ENCODE data around the gene AKAP8L. TPM values are rescaled to one million over a fixed set of nuclear protein-coding genes. Genes with fewer than 3 reads are reported as not detected.

Gene AKAP8L
- total and polyA plus RNA-seq, 8 donors, result 32.7 to 239 (median 52.6) TPM

GRCh38 chr19:15456871-15457700 is 38.3 kb upstream of the AKAP8L start:
- 7 to 10% methylated on average over 80 to 86 of the region's 86 CpGs for WGBS, 2 donors
- DNase-seq (peak in 3 of 6 donors; percentile 37 to 74 (median 44)), ATAC-seq (peak in 3 of 4 donors; percentile 4 to 51 (median 8)), FAIRE-seq (no peak)
- intact Hi-C loops (cut with DNase I), result no loop called here
- Histone ChIP-seq H3K27ac (no peak overlapping the region), H3K4me3 (peak overlapping the region in 1 of 4 donors; percentile 39), H3K27me3 (peaks cover 0 to 12% (median 0%) of the 10 kb centered on the region in 4 donors), H3K36me3 (no peaks in the 10 kb centered on the region), H3K4me1 (peaks cover 0 to 14% (median 11%) of the 10 kb centered on the region in 3 donors), H3K9me3 (no peaks in the 10 kb centered on the region)
- no peak for TF ChIP-seq CTCF (IDR thresholded peaks at IDR 0.05)

- ATAC-seq, result no peak
- WGBS, 2 donors, result 34 to 36% methylated on average over 14 of the region's 14 CpGs
These were observed 37.7 kb upstream of the AKAP8L start for GRCh38 chr19:15456441-15456840.

GRCh38 chr19:15455996-15456395 is 37.2 kb upstream of the AKAP8L start:
- FAIRE-seq (no peak), DNase-seq (no peak), ATAC-seq (no peak)
- no peaks in the 10 kb centered on the region for H3K36me3 ChIP-seq
- no peak overlapping the region for H3K4me3 ChIP-seq
- intact Hi-C loops (cut with DNase I), result no loop called here
- H3K9me3 ChIP-seq, result no peaks in the 10 kb centered on the region
- no peak overlapping the region for H3K27ac ChIP-seq
- H3K4me1 ChIP-seq, result peaks cover 0 to 14% (median 11%) of the 10 kb centered on the region in 3 donors
- TF ChIP-seq CTCF (IDR thresholded peaks at IDR 0.05), result no peak
- peaks cover 0 to 12% (median 0%) of the 10 kb centered on the region in 4 donors for H3K27me3 ChIP-seq
- 78 to 85% methylated on average over 9 of the region's 9 CpGs for WGBS, 2 donors

More at GRCh38 chr19:15456441-15456840, 37.7 kb upstream of the AKAP8L start:
- peaks cover 0 to 14% (median 11%) of the 10 kb centered on the region in 3 donors for H3K4me1 ChIP-seq
- H3K4me3 ChIP-seq, result peak overlapping the region in 1 of 4 donors; percentile 39
- H3K36me3 ChIP-seq, result no peaks in the 10 kb centered on the region
- H3K27ac ChIP-seq, result no peak overlapping the region
- TF ChIP-seq CTCF (IDR thresholded peaks at IDR 0.05), result no peak
- peak in 1 of 6 donors; percentile 47 for DNase-seq
- H3K9me3 ChIP-seq, result no peaks in the 10 kb centered on the region
- FAIRE-seq, result no peak
- peaks cover 0 to 12% (median 0%) of the 10 kb centered on the region in 4 donors for H3K27me3 ChIP-seq
- intact Hi-C loops (cut with DNase I), result no loop called here

- WGBS, 2 donors, result 45 to 50% methylated on average over 17 of the region's 17 CpGs
- peaks cover 0 to 12% (median 0%) of the 10 kb centered on the region in 4 donors for H3K27me3 ChIP-seq
- H3K36me3 ChIP-seq, result no peaks in the 10 kb centered on the region
- H3K27ac ChIP-seq, result no peak overlapping the region
- intact Hi-C loops (cut with DNase I), result no loop called here
- DNase-seq (peak in 5 of 6 donors; percentile 40 to 85 (median 67)), FAIRE-seq (no peak), ATAC-seq (no peak)
- TF ChIP-seq CTCF (IDR thresholded peaks at IDR 0.05), result peak in 1 of 4 donors; percentile 10
- H3K4me1 ChIP-seq, result peaks cover 0 to 14% (median 11%) of the 10 kb centered on the region in 3 donors
- no peak overlapping the region for H3K4me3 ChIP-seq
- H3K9me3 ChIP-seq, result no peaks in the 10 kb centered on the region
These were observed 35.4 kb upstream of the AKAP8L start for GRCh38 chr19:15453906-15454860.
